WI38 (cell line): Measurements from ENCODE around the gene SYDE2.

Experiments
- H3K4me3 ChIP-seq: 2 replicates; pipeline ENCODE4 v1.5.1; 2011; ENCODE audit warnings: low read depth, mild to moderate bottlenecking, control low read depth, low read length
- CTCF ChIP-seq: IDR thresholded peaks from 2 replicates; pipeline ENCODE4 v1.5.1; 2012; ENCODE audit warnings: low read depth, mild to moderate bottlenecking, control low read depth, low read length

Gene SYDE2

DNA sequence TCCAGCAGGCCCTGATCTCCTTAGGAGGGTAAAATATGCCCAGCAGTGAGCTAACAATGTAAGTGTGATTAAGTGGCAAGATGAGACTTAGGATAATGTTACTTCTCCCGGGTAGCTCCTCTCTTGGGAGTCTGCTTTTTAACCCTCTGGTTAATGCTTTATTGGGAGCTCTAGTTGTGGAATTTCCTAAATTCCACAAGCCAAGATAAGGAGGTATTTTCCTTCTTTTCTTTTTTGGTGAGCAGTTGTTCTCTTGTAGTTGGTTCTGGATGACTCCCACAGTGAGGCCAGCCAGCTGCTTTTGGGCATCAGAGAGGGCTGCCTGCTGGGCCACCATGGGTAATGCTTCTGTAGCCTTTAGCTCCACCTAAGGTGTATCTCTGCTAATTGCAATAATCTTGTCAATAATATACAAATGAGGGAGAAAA is 39.4 kb upstream of the SYDE2 start:
- no peak for TF ChIP-seq CTCF
- no peak overlapping the region for H3K4me3 ChIP-seq

GRCh38 chr1:85237613-85238012 is 36.8 kb upstream of the SYDE2 start:
- TF ChIP-seq CTCF: no peak
- no peak overlapping the region for H3K4me3 ChIP-seq

DNA sequence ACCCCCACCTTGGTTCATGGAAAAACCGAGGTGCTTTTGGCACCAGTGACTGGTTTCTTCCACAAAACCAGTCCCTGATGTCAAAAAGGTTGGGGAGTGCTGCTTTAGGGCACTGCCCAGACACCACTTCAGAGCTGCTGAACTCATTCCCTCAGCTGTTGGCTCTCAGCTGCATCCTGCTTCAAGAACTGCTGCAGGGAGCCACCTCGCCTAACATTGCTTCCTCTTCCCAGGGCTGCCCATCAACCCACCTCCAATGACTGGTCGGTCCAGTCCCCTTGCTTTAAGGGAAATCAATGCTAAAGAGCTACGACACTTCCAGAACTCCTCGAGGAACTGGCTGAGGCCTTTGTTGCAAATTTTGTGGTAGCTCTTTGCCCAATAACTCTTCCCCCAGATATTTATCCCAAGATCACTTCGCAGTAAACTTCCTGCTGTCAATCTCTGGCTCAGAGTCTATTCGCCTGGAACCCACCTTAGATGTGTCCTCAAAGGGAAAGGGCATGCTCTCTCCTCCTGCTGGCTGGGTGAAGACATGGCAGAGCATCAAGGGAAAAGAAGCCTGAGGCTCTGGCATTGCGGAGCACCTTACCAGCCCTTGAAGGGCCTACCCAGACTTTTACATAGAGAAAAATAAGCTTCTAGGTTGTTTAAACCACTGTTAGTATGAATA is 29.6 kb upstream of the SYDE2 start:
- H3K4me3 ChIP-seq: no peak overlapping the region

DNA sequence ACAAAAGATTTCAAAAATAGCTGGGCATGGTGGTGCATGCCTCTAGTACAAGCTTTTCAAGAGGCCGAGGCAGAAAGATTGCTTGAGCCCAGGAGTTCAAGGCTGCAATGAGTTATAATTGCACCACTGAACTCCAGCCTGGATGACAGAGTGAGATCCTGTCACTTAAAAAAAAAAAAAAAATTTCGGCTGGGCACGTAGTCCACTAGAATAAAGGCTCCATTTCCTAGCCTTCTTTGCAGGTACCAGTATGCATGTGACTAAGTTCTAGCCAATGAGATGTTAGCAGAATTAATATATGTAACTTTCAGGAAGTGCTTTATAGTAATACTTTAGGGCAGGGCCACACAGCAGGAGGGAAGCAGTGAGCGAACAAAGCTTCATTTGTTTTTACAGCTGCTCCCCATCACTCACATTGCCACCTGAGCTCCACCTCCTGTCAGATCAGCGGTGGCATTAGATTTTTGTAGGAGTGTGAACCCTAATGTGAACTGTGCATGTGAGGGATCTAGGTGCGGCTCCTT is 28.8 kb upstream of the SYDE2 start:
- no peak for TF ChIP-seq CTCF
- no peak overlapping the region for H3K4me3 ChIP-seq

More for the DNA sequence above, 29.6 kb upstream of the SYDE2 start:
- peak; percentile 27 for TF ChIP-seq CTCF

DNA sequence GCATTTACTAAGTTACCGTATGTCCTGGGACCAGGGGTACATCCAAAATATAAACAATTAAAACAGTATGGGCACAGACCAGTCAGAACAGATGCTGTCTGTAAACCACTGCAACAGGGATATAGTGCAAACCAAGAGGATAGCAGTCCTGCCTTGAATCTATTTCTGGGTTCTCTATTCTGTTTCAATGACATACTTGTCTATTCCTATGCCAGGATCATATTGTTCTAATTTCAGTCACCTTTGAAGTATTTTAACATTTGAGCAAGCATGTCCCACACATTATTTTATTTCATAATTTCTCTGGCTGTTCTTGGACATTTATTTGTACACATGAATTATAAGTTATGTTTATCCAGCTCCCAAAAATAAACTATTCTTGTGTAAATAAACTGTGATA is 28.2 kb upstream of the SYDE2 start:
- TF ChIP-seq CTCF: no peak
- H3K4me3 ChIP-seq: no peak overlapping the region

GRCh38 chr1:85225624-85226380 is 25.0 kb upstream of the SYDE2 start:
- TF ChIP-seq CTCF: no peak
- H3K4me3 ChIP-seq: no peak overlapping the region
